NCI-H2029 (cell line): ENCODE results near the gene ANXA2.

ENCODE experiments used
- DNase-seq: peaks from one replicate; lab custom pipeline; 2025; lab: John Stamatoyannopoulos, UW

ANXA2 gene

GRCh38 chr15:60370105-60370868, 27.5 kb downstream of the ANXA2 start:
- no peak for DNase-seq

GRCh38 chr15:60369696-60370095, 28.1 kb downstream of the ANXA2 start:
- DNase-seq, result no peak

- no peak for DNase-seq
Measured at GRCh38 chr15:60364612-60364924, 33.2 kb downstream of the ANXA2 start.

GRCh38 chr15:60363903-60364611, 33.7 kb downstream of the ANXA2 start:
- DNase-seq, result no peak

GRCh38 chr15:60363087-60363549, 34.7 kb downstream of the ANXA2 start:
- no peak for DNase-seq

GRCh38 chr15:60362321-60363086, 35.3 kb downstream of the ANXA2 start:
- no peak for DNase-seq

- peak; percentile 27 for DNase-seq
Measured at GRCh38 chr15:60359738-60360137, 38.0 kb downstream of the ANXA2 start.

GRCh38 chr15:60358935-60359682, 38.7 kb downstream of the ANXA2 start:
- DNase-seq, result no peak

GRCh38 chr15:60356832-60357231, 41.0 kb downstream of the ANXA2 start:
- no peak for DNase-seq

- DNase-seq, result no peak
Measured at GRCh38 chr15:60355148-60355857, 42.5 kb downstream of the ANXA2 start.

- no peak for DNase-seq
Measured at GRCh38 chr15:60353245-60353920, 44.4 kb downstream of the ANXA2 start.

- DNase-seq, result no peak
Measured at GRCh38 chr15:60352525-60352924, 45.3 kb downstream of the ANXA2 start.

GRCh38 chr15:60351066-60351465, 46.7 kb downstream of the ANXA2 start:
- DNase-seq, result peak; percentile 52

GRCh38 chr15:60350108-60350507, 47.7 kb downstream of the ANXA2 start:
- no peak for DNase-seq

GRCh38 chr15:60349589-60349988, 48.2 kb downstream of the ANXA2 start:
- DNase-seq, result no peak

- DNase-seq, result no peak
Measured at GRCh38 chr15:60347480-60348049, 50.2 kb downstream of the ANXA2 start.

GRCh38 chr15:60346653-60347052, 51.1 kb downstream of the ANXA2 start:
- DNase-seq, result no peak

- DNase-seq, result no peak
Measured at GRCh38 chr15:60346077-60346476, 51.7 kb downstream of the ANXA2 start.

GRCh38 chr15:60345598-60345997, 52.2 kb downstream of the ANXA2 start:
- DNase-seq, result no peak

GRCh38 chr15:60344987-60345386, 52.8 kb downstream of the ANXA2 start:
- no peak for DNase-seq

GRCh38 chr15:60344461-60344860, 53.3 kb downstream of the ANXA2 start:
- no peak for DNase-seq
